ENCODE results near the gene EPC1. TPM values are rescaled to one million over a fixed set of nuclear protein-coding genes. Genes with fewer than 3 reads are reported as not detected.

Gene EPC1
- total and polyA plus RNA-seq, 10 of the 15 experiments (the other 5 are each of a cell fraction or from before 2014, with no cell fraction given): 6.8 to 59.2 (median 19.4) TPM

- BruUV-seq (replicated peaks): no TSS peak
- FAIRE-seq (no peak), ATAC-seq (no peak), DNase-seq (ENCODE audit: low read depth, low spot score) (no peak)
- no peak overlapping the region for H3K9ac ChIP-seq (ENCODE audit: control insufficient read depth, insufficient read depth, low read length)
- peaks cover 0 to 5% of the 10 kb centered on the region in 2 experiments; a peak in 3 of 4 replicates for H3K36me3 ChIP-seq (ENCODE audit: control insufficient read depth in 2 of 2, insufficient read depth in 2 of 2, low read length in 1 of 2)
- H3K79me2 ChIP-seq (ENCODE audit: control insufficient read depth, insufficient read depth, low read length): peaks cover 11% of the 10 kb centered on the region
- CTCF ChIA-PET: no interaction called here
- H3K27me3 ChIP-seq (replicated peaks in 1 of 2; ENCODE audit: control insufficient read depth in 2 of 2, insufficient read depth in 2 of 2, low read length in 1 of 2): no peaks in the 10 kb centered on the region
- 100% methylated on average over 4 of the region's 4 CpGs for WGBS (ENCODE audit: insufficient coverage, insufficient replicate concordance, low lambda C conversion rate, missing lambda C conversion rate)
- H3K27ac ChIP-seq (ENCODE audit: control insufficient read depth, insufficient read depth): no peak overlapping the region
- H4K20me1 ChIP-seq (ENCODE audit: control insufficient read depth, insufficient read depth): no peaks in the 10 kb centered on the region
- no peak overlapping the region for H3K4me2 ChIP-seq (ENCODE audit: control insufficient read depth, insufficient read depth)
- TF ChIP-seq SMC3 (IDR thresholded peaks at IDR 0.05; ENCODE audit: borderline replicate concordance, low read length) (no peak), WRNIP1 (IDR thresholded peaks at IDR 0.05; ENCODE audit: borderline replicate concordance, low read depth, low read length) (no peak), ELK1 (IDR thresholded peaks at IDR 0.05; ENCODE audit: low read depth, low read length) (no peak), NFYA (IDR thresholded peaks at IDR 0.05; ENCODE audit: borderline replicate concordance, low read depth, low read length) (no peak)
- H2AFZ ChIP-seq (ENCODE audit: control insufficient read depth, low read depth, low read length): no peak overlapping the region
- intact Hi-C loops (cut with micrococcal nuclease; ENCODE audit: unreplicated experiment): no loop called here
- POLR2A ChIA-PET: interaction anchor here (0.6 kb wide), 1 partner anchor 43 kb away, joined by 3 read pairs; no protein-coding TSS in a partner anchor
- H3K4me1 ChIP-seq (ENCODE audit: control insufficient read depth, insufficient read depth, low read length): no peaks in the 10 kb centered on the region
- SMC1A ChIA-PET (ENCODE audit: uncharacterized antibody, unreplicated experiment): interaction anchor here (1.2 to 1.8 kb wide), 2 partner anchors 40 to 44 kb away, joined by 3 to 4 read pairs; no protein-coding TSS in a partner anchor
- in situ Hi-C loops (cut with MboI): no loop called here
- H3K4me3 ChIP-seq: no peak overlapping the region
- RAD21 ChIA-PET (ENCODE audit: unreplicated experiment): interaction anchor here (1.6 kb wide), 1 partner anchor 51 kb away, joined by 4 read pairs; no protein-coding TSS in a partner anchor
- H3K9me3 ChIP-seq (replicated peaks; ENCODE audit: control insufficient read depth, insufficient read depth, low read length): no peaks in the 10 kb centered on the region
Observed at GRCh38 chr10:32293581-32293980, 53.4 kb downstream of the EPC1 start.

- ChIA-PET CTCF (interaction anchor here (1.3 to 1.6 kb wide), 2 partner anchors 15 to 90 kb away, joined by 3 to 5 read pairs; no protein-coding TSS in a partner anchor), POLR2A (no interaction called here), SMC1A (ENCODE audit: uncharacterized antibody, unreplicated experiment) (interaction anchor here (0.6 to 1.3 kb wide), 3 partner anchors 34 to 716 kb away, joined by 3 read pairs; no protein-coding TSS in a partner anchor), RAD21 (ENCODE audit: unreplicated experiment) (interaction anchor here (0.7 kb wide), 1 partner anchor 14 kb away, joined by 3 read pairs; no protein-coding TSS in a partner anchor)
- no peaks in the 10 kb centered on the region for H3K4me1 ChIP-seq (ENCODE audit: control insufficient read depth, insufficient read depth, low read length)
- no peak for ATAC-seq
- TF ChIP-seq MEF2B (IDR thresholded peaks at IDR 0.05; ENCODE audit: partially characterized antibody, poor library complexity, severe bottlenecking) (no peak), ZSCAN29 (IDR thresholded peaks at IDR 0.05) (no peak), NFYA (IDR thresholded peaks at IDR 0.05; ENCODE audit: borderline replicate concordance, low read depth, low read length) (no peak), RBBP5 (conservative IDR thresholded peaks at IDR 0.05) (no peak), FOXM1 (IDR thresholded peaks at IDR 0.05; ENCODE audit: low read depth, low read length) (no peak), KAT2A (conservative IDR thresholded peaks at IDR 0.05; ENCODE audit: control insufficient read depth, low read depth, low read length) (no peak), SP1 (IDR thresholded peaks at IDR 0.05; ENCODE audit: low read depth, low read length) (no peak), RCOR1 (conservative IDR thresholded peaks at IDR 0.05; ENCODE audit: low read depth, low read length) (no peak), ASH2L (IDR thresholded peaks at IDR 0.05; ENCODE audit: borderline replicate concordance, low read depth) (no peak), E2F4 (IDR thresholded peaks at IDR 0.05; ENCODE audit: low read depth, low read length) (no peak), HDAC6 (IDR thresholded peaks at IDR 0.05; ENCODE audit: unreplicated experiment) (no peak)
- TF ChIP-seq, protein P1, sequence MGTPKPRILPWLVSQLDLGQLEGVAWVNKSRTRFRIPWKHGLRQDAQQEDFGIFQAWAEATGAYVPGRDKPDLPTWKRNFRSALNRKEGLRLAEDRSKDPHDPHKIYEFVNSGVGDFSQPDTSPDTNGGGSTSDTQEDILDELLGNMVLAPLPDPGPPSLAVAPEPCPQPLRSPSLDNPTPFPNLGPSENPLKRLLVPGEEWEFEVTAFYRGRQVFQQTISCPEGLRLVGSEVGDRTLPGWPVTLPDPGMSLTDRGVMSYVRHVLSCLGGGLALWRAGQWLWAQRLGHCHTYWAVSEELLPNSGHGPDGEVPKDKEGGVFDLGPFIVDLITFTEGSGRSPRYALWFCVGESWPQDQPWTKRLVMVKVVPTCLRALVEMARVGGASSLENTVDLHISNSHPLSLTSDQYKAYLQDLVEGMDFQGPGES (IDR thresholded peaks at IDR 0.05): no peak
- no TSS peak for BruUV-seq (replicated peaks)
- H3K36me3 ChIP-seq (ENCODE audit: control insufficient read depth in 2 of 2, insufficient read depth in 2 of 2, low read length in 1 of 2): peaks cover 2 to 13% of the 10 kb centered on the region in 2 experiments
- no peak overlapping the region for H3K4me2 ChIP-seq (ENCODE audit: control insufficient read depth, insufficient read depth)
- H3K27me3 ChIP-seq (replicated peaks in 1 of 2; ENCODE audit: control insufficient read depth in 2 of 2, insufficient read depth in 2 of 2, low read length in 1 of 2): no peaks in the 10 kb centered on the region
- no peaks in the 10 kb centered on the region for H3K9me3 ChIP-seq (replicated peaks; ENCODE audit: control insufficient read depth, insufficient read depth, low read length)
- no peaks in the 10 kb centered on the region; the same call in 1 of the 2 replicates for H3K79me2 ChIP-seq (ENCODE audit: control insufficient read depth, insufficient read depth, low read length)
- no peak for DNase-seq (ENCODE audit: low read depth, low spot score)
- no peak for FAIRE-seq
- no peak overlapping the region for H3K4me3 ChIP-seq
- 53% methylated on average over 1 of the region's 1 CpG for WGBS (ENCODE audit: insufficient coverage, insufficient replicate concordance, low lambda C conversion rate, missing lambda C conversion rate)
- no peaks in the 10 kb centered on the region for H4K20me1 ChIP-seq (ENCODE audit: control insufficient read depth, insufficient read depth)
- intact Hi-C loops (cut with micrococcal nuclease; ENCODE audit: unreplicated experiment) (no loop called here), in situ Hi-C loops (cut with MboI) (no loop called here)
- no peak overlapping the region for H3K9ac ChIP-seq (ENCODE audit: control insufficient read depth, insufficient read depth, low read length)
- H2AFZ ChIP-seq (ENCODE audit: control insufficient read depth, low read depth, low read length): no peak overlapping the region
- H3K27ac ChIP-seq (ENCODE audit: control insufficient read depth, insufficient read depth): no peak overlapping the region
Observed at GRCh38 chr10:32279795-32280194, 67.2 kb downstream of the EPC1 start.

Measured in GM12878 (cell line).